SK-N-MC (cell line): ENCODE measurements around the gene CYP1A1.

Source experiments
- EZH2 ChIP-seq: fragments of 200-600 bp; sonication (generic); IDR thresholded peaks from one replicate; pipeline ENCODE4 v1.6.1; 2017; ENCODE audit warnings: antibody characterized with exemption
- FOXP2 ChIP-seq: optimal IDR thresholded peaks from 2 replicates; pipeline ENCODE3; 2011; ENCODE audit warnings: mild to moderate bottlenecking, moderate library complexity; ENCODE audit not compliant: insufficient read depth; ENCODE audit errors: extremely low read length, control extremely low read depth
- POLR2AphosphoS5 ChIP-seq: IDR thresholded peaks from 2 replicates; pipeline ENCODE4 v1.6.1; 2012; ENCODE audit warnings: mild to moderate bottlenecking, low read depth, low read length, borderline replicate concordance

DNA sequence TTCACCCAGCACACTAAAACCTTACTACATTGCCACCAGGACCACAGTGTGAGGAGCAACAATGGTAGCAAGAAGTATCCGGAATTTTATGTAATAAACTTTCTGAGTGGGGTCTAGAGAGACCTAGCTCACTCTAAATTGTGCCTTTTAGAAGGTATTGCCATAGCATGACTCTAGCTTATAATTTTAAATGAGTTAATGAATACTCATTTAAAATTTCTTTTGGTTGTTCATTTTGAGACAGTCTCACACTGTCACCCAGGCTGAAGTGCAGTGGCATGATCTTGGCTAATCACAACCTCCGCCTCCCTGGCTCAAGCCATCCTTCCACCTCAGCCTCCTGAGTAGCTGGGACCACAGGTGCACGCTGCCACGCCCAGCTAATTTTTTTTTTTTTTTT lies 55.7 kb downstream of the CYP1A1 start:
- TF ChIP-seq POLR2AphosphoS5 (no peak), EZH2 (no peak), FOXP2 (no peak)
